Caki2 (cell line): Measurements from ENCODE around the gene ARID5B. TPM values are rescaled to one million over a fixed set of nuclear protein-coding genes. Genes with fewer than 3 reads are reported as not detected.

Experiments used
- DNase-seq: peaks from one replicate; pipeline ENCODE4 v3.0.0-alpha.2; 2015; ENCODE audit warnings: low read depth
- in situ Hi-C: cut with HindIII; loops from 2 replicates; pipeline ENCODE4 v1.10.0; 2016; ENCODE audit warnings: low sequenced_read_pairs, low pct_unique_long_range_greater_than_20kb, mixed read lengths
- total RNA-seq: library from RNA; depleted of rRNA; stranded (reverse); fragments of >200 nt; shearing (Covaris generic); gene quantifications from 2 replicates; pipeline ENCODE4 v1.2.3, GENCODE V29; 2014; ENCODE audit warnings: low replicate concordance

Gene ARID5B
- total RNA-seq, 1 experiment from 2014 or later = 3.1 TPM

DNA sequence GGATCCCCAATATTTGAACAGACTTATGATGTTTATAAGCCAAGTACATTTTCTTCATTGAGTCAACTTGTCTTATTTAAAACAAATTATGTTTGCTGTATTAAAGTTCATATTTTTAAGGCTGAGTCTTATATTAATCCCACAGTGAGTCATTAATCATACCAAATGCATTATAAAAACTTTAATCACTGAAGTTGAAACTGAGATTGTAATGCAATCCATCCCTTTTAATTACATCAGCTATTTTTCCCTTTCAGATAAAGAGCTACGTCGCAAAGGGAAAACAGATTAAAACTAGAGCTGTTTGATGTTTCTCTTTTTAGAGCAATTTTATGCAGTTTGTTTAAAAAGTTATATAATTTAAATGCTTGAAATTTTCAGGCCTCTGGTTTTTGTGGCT is 183.0 kb downstream of the ARID5B start:
- in situ Hi-C loops = no loop called here
- no peak for DNase-seq

DNA sequence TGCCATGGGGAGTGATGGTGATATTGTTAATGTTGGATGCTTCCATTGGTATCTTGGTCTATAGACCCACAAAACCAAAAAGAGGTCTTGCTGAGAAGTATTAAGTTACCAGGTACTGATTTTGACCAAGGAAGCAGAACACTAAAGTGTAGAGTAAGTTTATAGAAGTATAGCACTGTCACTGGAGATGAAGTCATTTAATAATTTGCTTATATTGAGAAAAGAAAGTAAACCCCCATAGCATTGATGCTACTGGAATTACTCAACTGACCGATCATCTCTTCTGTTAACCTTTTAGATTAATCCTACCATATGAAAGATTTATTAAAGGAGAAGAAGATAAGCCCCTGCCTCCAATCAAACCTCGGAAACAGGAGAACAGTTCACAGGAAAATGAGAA is 183.9 kb downstream of the ARID5B start:
- in situ Hi-C loops = no loop called here
- no peak for DNase-seq

DNA sequence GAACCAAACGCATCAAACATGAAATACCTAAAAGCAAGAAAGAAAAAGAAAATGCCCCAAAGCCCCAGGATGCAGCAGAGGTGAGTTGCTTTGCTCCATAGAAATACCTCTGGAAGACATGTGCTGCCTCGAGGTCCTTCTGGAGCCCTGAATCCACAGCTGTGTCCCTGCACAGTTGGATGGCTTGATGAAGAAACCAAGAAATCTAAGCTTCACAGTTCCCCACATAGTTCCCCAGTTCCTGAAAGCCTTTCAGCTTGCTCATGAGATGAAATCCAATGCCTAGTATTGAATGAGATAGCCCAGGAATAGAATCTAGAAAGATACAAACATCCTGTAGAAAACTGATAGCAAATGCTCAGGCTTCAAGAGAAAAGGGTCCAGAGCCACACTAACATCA is 184.3 kb downstream of the ARID5B start:
- DNase-seq = no peak
- in situ Hi-C loops = no loop called here

DNA sequence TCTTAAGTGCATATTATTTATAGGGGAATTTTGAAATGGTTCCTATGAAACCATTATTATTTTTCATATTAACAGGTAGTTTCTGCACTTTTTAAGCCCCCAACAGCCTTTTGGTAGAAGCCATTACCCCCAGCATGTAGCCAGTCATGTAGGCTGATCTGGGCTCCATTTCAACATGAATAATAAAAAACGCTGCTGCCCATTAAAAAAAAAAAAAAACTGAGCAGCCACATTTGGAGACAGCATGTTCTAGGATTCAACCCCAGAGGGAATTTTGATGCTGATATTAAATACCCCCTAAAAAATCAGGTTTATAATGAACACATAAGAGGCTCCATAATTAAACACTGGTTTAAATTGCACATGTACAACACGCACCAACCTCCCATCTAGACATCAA is 185.8 kb downstream of the ARID5B start:
- in situ Hi-C loops = no loop called here
- no peak for DNase-seq

DNA sequence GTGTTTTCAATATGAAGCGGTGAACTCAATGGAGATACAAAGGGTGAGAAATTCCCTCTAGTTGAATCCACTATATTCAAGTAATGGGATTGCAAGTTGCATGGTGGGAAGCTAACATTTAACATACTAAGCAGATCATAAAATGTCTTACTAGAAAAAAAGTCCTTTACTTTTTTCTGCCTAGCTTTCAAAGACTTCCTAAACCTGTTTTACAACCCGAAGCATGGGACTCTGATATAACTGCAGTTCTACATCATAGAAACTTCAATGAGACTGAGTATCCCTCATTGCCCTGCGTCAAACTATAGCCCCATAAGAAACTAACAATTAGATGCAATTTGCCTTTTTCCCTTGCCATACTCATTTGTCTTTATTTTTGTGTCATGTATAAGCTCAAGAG is 187.3 kb downstream of the ARID5B start:
- in situ Hi-C loops = no loop called here
- no peak for DNase-seq

DNA sequence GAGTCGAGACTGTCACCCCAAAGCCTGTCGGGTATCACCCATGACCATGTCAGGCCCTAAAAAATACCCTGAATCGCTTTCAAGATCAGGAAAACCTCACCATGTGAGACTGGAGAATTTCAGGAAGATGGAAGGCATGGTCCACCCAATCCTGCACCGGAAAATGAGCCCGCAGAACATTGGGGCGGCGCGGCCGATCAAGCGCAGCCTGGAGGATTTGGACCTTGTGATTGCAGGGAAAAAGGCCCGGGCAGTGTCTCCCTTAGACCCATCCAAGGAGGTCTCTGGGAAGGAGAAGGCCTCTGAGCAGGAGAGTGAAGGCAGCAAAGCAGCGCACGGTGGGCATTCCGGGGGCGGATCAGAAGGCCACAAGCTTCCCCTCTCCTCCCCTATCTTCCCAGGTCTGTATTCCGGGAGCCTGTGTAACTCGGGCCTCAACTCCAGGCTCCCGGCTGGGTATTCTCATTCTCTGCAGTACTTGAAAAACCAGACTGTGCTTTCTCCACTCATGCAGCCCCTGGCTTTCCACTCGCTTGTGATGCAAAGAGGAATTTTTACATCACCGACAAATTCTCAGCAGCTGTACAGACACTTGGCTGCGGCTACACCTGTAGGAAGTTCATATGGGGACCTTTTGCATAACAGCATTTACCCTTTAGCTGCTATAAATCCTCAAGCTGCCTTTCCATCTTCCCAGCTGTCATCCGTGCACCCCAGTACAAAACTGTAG is 191.0 kb downstream of the ARID5B start:
- in situ Hi-C loops = no loop called here
- DNase-seq = no peak

DNA sequence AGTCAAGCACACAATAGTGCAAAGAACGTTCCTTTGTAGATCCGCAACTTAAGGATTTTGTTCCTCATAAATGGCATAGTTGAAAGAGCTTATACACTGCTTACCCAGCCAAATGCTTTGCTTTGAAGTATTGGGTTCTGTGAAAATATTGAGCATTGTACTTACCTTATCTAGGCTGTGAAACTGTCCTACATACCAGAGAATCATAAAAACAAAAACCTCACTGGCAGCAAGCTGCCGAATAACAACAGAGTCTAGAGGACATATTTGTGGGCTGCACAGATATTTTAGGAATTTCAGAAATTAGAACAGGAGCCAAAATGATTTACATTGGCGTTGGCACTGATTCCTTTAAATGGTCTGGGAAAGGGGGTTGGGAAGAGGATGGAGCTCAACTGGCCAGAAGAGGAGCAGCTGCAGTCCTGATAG is 192.4 kb downstream of the ARID5B start:
- in situ Hi-C loops = no loop called here
- DNase-seq = peak; percentile 80

DNA sequence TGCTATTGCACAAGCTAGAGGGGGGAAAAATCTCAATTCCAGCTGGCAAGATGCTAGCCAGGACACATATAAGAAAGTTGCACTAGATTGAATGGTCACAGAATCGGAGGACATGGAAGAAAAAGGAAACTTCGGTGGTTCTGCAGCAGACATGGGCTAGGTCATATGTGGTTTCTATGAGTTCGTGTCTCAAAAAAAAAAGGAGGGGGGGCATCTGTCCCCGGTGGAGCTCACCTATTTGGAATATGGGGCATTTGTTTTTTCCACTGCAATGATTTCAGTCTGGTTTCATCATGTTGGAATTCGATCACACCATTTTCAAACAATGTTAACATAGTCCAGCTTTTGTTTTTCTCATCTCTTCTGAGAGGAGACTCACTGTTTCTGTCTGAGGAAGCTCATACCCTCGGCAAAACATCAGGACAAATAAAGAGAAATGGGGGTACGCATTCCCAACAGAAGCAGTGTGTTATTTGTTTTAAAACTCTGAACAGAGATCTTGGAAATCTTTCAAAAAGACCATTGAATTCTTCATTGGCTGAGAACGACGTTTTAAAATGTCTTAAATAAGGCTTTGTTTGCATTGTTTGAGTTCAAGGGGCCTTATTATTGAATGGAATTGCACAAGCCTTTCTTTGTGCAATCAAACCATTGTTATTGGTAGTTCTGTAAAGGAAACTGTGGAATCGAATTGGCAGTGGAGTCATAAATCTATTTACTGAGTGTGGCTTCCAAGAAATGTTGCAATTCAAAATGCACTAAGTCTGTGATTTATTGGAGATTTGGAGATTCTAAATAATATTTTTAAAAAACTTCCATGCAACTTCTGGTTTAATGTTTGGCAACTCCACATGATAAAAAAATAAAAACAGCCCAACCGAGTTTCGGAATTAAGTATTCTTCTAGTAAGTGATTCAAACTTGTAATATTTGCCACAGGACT is 194.0 kb downstream of the ARID5B start:
- in situ Hi-C loops = no loop called here
- peak; percentile 43 for DNase-seq

DNA sequence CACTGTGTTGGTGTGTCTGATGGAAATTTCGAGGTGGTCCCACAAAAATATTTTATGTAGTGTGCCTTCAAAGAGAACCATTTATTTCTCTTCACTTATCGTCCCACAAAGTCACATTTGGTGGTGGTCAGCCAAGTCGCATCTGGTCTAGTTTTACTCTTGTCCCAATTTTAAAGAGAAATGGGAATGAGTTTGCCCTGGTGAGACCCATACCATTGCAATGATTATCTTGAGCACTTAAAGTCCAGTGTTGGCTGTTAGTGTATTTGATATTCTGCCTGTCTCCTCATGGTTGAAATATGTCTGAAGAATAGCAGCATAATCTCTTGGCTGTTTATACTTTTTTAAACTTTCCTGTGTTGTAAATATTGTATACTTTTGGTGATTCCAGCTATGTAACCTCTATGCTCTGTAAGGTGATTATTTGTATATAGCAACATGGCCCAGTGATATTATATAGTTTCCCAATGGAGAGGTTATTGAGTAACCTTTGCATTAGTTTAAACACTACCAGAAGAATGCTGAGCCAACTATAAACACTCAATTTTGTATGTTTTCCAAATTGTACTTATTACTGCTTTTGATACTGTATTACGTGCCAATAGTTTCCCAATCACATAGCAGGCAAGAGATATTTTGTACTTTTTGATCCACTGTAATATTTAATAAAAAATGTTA is 194.9 kb downstream of the ARID5B start:
- in situ Hi-C loops = no loop called here

DNA sequence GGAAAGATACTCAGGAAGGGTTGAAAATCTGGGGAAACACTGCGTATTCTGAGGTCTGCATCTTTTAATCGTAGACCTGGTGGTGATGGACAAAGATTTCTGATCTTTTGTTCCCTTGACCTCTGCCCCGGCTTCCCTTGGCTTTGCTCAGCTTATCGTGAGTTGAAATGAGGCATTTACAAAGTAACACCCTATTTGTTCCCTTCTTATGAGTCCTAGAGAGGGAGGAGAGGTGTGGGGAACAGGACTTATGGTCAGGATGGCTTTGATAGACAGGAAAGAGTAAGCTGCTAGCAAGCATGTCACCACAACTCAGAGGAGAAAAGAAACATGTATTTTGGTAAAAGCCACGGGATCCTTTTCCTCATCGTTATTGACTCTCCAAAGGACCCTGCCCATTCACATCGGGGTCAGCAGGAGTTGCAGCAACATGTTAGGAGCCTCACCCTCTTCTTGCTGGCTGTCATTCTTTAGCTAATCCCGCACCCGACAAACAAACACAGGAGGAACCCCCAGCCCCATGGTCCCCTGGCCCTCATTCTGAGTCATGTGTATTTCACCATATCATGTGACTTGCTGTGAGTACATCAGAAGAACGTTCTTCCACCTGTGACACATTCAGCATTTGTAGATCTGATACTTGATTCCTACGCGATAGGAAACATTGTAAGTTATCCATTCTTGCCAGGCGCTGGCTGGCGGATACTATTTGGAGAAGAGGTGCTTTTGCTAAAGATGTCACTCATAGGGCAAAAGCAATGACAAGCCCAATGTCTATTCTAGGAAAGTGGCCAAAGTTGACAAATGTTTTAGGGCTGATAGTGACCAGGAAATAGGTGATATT is 197.0 kb downstream of the ARID5B start:
- in situ Hi-C loops = no loop called here

More for the DNA sequence above, 194.9 kb downstream of the ARID5B start:
- no peak for DNase-seq

DNA sequence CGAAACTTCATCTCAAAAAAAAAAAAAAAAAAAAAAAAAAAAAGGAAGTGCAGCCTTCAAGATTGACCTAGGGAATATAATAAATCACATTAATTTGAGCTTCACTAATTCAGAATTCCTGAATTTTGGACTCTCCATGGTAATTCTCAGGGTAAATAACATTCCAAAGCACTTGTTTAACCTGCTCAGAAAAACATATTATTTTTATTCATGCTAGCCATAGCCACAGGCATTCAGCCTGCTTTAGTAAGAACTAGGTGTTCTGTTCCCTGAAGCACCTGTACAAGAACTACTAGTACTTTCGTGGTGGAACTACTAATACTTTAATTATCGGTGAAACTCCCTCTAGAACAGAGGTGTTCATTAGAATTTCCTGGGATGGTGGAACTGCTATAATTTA is 197.8 kb downstream of the ARID5B start:
- DNase-seq = no peak
- in situ Hi-C loops = no loop called here

More for the DNA sequence above, 197.0 kb downstream of the ARID5B start:
- peak; percentile 22 for DNase-seq

DNA sequence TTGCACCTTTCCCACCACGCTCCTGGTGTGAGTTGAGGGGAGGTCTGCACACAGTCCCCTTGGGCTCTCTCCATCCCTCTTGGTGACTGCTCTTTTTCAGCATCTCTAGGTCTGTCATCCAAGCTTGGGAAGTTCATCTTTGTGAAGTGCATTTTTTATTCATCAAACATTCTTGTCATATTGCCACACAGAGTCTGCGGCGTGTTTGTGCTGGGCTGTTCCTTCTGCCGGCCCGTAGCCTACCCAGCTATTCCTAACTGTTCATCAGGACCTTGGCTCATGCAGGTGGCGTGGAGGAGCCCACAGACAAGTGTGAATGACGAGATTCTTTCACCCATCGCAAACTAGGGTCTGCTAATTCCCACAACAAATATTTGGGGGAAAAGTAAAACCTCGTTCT is 202.4 kb downstream of the ARID5B start:
- in situ Hi-C loops = no loop called here
- DNase-seq = no peak

DNA sequence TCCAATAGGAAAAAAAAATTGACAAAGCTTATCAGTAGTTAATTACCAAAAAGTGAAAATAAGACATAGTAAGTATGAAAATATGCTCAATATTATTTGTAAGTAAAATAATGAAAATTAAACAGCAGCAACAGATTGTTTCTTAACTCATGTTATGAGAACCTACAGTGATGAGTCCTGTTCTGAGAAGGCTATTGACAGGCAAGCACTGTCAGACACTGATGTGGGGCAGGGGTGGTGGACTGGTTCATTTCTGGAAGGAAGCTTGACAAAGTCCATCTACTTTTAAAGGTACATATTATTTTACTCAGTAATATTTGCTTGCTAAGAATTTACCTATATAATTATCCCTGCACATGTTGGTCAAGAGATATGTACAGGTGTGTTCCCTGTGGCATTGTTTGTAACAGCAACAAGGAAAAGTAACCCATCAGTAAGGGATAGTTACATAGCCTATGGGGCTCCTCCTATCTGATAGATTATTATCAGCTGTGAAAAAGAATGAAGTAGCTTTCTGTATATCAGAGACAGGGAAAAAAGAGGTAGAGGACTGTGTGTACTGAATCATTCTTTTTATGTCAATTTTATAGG is 205.5 kb downstream of the ARID5B start:
- no peak for DNase-seq
- in situ Hi-C loops = no loop called here

DNA sequence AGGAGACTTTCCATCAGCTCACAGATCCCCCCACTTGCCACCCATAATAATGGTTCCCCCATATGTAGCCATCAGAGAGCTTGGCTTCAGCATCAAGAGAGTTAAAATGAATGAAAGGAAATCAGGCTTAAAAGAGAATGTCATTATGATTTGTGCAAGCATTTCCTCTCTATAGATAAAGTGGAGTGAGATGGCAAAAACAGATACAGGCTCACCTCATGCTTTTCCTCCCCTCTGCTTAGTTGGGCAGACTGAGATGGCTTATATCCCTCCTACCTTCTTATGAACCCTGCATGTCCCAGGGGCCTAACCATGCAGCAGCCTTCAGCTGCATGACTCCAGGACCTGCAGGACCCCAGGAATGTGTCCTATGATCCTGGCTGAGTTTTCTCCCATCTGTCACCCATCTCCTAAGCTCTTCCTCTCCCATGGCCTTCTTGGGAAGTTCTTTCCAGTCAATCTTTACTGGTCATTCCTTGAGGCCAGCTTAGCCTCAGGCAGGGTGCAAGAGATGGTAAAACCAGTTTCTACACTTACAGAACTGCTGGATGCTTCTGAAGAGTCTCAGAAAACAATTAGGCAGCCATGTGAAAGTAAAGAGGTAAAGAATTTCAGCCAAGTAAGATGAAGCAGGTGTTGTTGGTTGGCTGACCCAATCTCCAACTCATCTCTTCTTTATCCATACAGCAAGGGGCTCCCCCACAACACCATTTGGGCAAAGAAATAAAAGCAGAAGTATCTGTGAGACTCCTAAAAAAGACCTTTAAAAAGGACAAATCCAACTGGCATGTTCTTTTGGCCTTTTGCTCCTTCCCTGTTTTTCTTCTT is 207.5 kb downstream of the ARID5B start:
- in situ Hi-C loops = no loop called here
- no peak for DNase-seq

DNA sequence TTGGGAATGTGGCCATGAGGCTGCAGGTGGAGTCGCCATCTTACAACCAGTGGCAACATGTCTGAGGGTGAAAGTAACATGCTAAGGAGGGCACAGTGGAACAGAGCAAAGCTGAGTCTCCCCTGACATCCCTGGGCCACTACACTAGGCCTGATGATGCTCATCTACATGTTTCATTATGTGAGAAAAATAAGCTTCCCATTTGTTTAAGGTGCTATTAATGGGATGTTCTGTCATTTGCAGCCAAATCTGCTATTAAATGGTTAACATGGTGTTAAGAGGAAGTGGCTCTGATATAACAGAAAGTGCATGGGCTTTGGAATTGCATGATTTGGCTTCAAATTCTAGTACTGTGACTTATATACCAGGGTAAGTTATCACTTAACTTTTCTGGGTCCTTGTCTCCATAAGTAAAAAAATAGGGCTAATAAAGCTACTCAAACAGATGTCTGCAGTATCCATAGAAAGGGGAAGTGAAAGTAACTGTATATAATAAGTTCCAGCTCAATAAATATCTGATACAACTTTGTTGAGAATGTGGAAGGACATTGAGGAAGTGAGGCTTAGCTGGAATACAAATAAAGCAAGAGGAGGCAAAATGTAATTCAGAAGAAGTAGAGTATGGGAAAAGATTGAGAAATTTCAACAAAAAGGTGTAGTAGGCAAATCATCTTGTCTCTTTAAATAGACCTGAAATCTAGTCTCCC is 208.2 kb downstream of the ARID5B start:
- in situ Hi-C loops = no loop called here
- no peak for DNase-seq

DNA sequence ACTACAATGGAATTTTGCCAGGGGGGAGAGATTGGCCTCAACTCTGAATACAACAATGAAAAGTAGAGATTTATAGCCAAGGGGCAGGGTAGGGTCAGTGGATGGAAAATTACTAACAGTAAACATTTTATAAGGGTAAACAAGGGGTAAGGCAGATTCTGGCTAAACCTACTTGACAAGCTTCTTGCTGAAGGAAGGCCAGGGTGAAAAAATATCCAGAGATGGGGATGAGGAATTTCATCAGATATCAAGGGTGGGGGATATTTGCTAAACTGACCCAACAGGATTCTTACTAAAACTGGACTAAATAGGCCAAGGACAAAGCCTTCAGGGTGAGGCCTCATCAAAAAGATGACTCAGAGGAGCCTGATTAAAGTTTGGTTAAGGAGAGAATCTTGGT is 210.8 kb downstream of the ARID5B start:
- in situ Hi-C loops = no loop called here
- no peak for DNase-seq
